NCI-H748 treated with DMSO at 0.1 percent for 48 hours (cell line): ENCODE measurements around the gene C5orf52.
A peak's percentile ranks its signal among the peaks of the same experiment; 100 is the strongest.
"Not testable (repeated sequence)": the region's sequence is repeated elsewhere in the genome, so short reads cannot be mapped to it uniquely, and the experiment has no call there.

Source experiments
- DNase-seq: peaks from one replicate; lab custom pipeline; 2025; lab: John Stamatoyannopoulos, UW

C5orf52 gene

DNA sequence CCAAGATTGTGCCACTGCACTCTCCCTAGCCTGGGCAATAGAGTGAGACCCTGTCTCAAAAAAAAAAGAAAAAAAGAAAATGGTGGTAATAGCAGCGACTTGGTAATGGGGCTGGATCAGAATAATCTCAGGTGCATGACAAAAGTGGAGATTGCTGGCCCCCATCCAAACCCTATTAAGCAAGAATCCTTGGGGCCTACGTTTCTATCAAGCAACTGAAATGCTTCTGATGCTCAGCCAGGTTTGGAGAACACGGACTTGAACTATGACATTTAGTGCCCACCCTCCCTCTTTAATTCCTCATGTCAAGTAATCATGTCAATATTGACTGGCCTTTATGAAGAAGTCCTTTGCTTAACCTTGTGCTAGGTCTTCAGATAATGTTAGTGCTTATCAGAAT lies 6.6 kb downstream of the C5orf52 start:
- no peak for DNase-seq

DNA sequence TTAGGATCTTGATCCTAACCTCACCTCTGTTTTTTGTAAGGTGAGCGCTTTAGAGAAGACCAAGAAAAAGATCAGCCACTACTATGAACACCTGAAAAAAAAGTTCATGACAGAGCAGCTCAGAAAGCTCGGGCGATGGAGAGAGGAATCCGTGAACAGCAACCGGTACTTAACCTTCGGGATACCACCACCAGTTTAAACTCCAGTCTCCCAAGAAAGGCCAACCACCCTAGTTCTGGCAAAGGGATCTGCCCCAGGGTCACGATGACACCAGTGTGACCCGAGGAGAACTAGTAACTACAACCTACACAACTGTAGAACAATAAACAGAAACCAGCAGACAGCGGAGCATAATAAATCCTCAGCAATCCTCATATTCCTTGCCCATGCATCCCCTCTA lies 8.5 kb downstream of the C5orf52 start:
- no peak for DNase-seq

DNA sequence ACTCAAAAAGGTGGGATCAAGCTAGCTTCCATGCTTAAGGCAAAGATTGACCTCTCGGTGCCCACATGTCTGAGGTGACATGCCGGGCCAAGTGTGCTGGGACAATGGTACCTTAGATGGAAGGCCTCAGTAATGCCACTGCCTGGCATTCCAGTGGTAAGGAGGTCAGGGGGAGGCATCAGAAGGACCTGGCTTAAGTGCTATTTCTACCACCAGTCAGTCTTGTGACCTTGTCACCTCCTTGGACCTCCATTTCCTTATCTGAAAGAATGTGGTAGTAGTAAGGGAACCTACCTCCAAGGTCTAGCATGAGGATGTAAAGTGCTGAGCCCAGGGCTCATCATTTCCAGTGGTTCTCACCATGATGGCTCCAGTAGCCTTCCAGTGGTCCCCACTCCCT lies 8.9 kb downstream of the C5orf52 start:
- no peak for DNase-seq

DNA sequence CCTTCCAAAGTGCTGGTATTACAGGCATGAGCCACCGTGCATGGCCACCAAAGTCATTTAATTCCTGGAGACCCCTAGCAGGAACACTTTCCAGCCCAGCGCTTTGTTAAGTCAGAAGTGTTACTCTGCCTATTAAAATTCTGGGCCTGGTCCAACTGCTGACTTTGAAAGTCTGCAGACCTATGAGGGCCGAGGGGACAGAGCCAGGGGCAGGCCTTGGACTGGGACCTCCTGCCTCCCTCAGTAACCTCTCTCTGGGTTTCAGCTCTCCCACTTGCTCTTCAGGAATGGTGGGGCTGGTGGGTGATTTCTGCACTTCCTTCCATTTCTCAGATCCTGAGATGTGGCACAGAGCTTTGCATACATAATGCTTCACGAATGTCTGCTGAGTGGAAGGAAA lies 9.7 kb downstream of the C5orf52 start:
- DNase-seq: no peak

DNA sequence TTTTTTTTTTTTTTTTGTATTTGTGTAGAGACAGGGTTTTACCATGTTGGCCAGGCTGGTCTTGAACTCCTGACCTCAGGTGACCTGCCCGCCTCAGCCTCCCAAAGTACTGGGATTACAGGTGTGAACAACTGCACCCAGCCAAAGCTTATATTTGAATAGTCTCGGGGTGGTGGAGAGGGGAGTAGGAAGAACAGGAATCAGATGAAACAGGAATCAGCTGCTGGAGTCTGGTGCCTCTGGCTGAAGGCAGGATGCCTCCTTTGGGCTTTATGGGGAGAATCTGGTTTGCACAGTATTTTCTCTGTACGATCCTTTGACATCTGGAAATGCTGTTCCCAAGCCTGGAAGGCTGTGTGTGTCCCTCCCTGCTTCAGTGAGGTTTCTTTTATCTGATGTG lies 10.9 kb downstream of the C5orf52 start:
- DNase-seq: no peak

DNA sequence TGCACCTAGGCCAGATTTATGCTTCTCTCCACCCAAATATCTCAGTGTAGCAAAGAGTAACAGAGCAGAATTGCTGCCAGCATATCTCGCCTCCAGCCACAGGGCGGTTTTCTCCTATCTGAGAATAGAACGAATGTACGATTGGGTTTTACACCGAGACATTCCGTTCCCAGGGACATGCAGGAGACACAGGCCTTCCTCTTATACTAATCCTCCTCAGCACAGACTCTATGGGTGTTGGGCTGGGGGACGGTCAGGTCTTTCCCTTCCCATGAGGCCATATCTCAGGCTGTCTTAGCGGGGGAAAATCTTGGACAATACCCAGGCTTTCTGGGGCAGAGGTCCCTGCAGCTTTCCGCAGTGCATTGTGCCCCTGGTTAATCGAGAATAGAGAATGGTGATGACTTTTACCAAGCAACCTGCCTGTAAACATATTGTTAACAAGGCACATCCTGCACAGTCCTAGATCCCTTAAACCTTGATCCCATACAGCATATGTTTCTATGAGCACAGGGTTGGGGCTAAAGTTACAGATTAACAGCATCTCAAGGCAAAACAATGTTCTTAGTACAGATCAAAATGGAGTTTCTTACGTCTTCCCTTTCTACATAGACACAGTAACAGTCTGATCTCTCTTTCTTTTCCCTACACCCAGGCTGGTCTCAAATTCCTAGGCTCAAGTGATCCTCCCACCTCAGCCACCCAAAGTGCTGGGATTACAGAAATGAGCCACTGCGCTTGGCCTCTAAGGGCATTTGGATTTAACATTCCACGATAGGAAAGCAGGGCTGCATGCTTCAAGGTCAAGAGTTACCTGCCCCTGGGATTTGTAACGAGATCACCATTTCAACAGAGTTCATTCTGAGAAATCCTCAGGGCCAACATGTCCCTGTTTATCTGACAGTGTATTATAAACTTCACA lies 15.2 kb downstream of the C5orf52 start:
- DNase-seq: not testable (repeated sequence)

DNA sequence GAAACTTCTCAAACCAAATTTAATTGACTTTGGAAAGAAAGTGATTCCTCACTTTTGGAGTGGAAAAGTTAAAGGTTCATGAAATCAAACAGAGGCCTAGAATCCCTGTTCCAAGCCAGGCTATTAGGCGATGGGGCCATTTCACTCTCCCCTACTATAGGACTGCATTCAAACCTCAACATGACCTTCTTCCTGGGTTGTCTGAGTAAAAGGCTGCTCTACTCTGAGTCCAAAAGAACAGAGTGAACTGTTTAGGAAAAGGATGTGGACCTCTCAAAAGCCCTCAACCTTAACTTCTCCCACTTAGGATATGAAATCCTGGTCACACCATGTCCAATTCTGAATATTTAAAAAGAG lies 15.8 kb downstream of the C5orf52 start:
- DNase-seq: no peak

DNA sequence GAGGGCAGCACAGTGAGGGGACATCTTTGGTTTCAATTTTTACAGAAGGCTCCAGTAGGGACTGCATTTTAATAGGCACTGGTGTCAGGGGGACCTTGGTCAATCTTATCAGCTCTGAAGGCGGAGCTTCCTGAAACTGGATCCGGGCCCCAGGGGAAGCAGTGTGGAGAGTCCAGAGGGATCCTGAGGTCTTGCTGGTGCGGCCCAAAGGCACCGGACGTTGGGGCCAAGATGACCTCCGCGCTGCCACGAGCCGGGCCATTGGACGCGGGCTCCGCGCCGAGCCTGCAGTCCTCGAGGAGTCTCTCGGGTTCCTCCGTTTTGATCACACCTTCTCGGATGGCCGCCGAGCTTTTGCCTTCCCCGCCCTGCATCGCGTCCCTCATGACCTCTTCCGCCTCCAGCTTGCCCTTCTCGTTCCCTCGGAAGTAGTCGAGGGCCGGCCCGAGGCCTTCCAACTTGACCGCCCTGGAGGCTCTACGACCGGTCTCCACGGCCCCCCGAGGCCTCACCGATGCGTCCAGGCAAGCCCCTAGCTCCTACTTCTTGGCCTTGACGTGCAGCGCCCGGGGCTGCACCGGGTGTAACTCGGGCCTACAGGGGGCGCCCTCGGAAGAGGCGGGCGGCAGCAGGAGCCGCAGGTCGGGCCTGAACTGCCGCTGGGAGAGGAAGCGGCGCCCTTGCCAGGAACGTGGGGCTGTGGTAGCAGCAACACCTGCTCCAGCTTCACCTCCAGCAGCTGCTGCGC lies 18.8 kb downstream of the C5orf52 start:
- no peak for DNase-seq

DNA sequence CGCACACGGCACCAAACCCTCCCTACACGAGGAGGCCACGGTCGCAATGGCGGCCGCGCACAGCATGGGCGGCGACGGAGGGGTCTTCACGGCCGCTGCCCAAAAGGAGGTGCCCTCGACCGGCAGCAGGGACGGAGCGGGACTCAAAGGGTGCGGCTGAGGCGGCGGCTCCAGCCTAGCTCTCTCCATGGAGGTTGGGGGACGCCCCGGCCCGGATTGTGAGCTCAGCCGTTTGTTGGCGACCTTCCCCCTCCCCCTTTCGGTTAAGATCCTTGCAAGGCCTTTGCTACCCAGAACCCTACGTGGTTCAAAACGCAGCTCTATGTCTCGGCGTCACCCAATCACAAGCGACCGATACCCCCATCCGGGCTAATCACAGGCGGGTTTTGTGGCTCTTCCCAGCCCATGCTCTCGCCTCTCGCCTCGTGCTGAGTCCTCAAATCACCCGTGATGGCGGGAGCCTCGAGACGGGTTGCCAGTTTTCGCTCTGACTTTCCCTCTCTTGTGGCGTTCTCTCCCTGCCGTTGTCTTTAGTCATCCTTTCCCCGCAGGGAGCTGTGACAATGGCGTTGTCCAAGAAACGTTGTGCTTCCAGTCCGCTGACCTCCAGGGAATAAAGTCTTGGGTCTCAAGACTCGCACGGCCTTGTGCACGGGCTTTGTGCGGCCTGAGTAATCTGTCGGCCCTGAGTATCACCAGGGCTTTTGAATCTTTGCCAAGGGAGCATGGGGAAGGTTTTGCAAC lies 19.5 kb downstream of the C5orf52 start:
- no peak for DNase-seq

DNA sequence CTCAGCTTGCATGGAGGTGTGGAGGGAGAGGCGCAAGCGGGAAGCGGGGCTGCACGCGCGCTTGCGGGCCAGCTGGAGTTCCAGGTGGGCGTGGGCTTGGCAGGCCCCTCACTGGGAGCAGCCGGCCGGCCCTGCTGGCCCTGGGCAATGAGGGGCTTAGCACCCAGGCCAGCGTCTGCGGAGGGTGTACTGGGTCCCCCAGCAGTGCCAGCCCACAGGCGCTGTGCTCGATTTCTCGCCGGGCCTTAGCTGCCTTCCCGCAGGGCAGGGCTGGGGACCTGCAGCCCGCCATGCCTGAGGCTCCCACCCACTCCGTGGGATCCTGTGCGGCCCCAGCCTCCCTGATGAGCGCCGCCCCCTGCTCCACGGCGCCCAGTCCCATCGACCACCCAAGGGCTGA lies 22.5 kb downstream of the C5orf52 start:
- not testable (repeated sequence) for DNase-seq

DNA sequence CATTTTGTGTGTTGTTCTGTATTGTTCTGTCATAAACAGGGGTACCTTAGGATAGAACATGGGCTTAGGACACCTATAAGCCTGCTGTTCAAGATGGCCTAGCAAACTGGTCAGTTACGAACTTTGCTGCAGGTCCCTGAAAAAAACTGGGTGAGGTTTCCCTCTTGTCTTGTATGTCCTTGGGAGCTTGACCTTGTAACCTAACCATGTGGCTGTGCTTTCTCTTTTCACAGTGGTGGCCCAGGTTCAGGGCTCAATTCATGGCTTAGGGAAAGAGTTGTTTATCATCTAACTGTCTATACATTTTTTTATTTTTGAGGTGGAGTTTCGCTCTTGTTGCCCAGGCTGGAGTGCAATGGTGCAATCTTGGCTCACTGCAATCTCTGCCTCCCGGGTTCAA lies 24.8 kb downstream of the C5orf52 start:
- not testable (repeated sequence) for DNase-seq

DNA sequence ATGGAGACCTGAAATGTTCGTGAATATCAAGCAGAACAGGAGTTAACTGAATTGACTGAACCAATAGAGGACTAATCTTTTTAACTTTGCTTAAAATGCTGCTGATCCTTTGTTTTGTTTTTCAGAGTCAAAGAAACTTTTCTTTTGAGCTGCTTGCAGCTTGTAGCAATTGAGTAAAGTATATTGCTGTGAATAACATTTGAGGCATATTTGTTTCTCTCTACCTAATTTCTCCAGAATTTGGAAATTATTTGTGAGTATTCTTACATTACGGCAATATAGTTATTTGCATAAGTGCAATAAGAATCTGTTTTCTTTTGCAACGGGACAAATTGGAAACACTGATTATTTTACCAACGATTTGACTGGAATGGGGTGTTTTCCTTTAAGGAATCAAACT lies 27.3 kb downstream of the C5orf52 start:
- DNase-seq: not testable (repeated sequence)

DNA sequence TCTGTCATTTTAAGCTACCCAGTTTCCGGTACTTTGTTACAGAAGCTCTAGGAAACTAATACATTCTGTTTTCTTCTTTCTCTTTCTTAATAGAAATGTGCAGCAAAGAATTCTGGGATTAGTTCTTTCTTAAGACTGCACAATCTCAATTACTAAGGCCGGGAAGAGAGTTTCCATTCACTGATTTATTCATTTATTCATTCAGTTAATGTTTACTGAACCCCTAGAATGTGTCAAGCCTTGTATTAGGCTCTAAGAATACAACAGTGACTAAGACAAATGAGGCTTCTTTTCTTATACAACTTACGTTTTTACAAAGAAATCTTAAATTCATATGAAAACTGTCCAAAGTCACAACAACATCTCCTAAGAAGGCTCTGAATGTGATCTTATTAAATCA lies 32.4 kb downstream of the C5orf52 start:
- DNase-seq: no peak

DNA sequence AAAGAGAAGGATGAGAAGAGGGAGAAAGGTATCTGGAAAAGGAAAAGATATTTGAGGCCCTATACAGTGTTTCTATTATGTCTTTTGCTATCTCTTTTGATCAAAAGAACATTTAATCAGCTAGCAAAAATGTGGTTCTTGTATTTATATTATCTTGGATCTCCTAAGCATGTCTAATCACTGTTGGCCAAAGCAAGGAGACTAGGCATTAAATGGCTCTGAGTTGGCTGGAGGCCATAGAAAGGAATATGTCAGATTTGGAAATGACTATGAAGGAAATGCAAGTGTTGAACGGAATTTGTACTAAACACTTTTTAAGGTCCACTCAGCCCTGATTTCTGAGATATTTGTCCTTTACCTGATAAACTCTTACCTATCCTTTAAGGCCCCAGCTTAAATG lies 37.5 kb downstream of the C5orf52 start:
- DNase-seq: no peak

DNA sequence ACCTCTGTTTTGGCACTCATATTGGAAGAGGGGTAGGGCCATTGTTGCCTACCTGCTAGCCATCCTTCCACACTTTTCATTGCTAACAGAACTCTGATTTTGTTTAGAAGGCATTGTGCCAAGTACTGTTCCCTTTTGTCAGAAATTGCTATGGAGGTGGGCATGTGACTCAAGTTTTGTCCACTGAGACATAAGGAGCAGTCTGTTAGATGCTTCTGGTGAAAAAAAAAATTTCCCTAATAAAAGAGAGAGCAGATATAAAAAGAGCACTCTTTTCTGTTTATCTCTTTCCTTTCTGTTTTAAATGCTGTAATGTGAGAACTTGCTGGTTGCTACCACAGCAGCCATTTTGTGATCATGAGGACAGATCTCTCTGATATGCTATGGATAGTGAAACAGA lies 38.0 kb downstream of the C5orf52 start:
- no peak for DNase-seq

DNA sequence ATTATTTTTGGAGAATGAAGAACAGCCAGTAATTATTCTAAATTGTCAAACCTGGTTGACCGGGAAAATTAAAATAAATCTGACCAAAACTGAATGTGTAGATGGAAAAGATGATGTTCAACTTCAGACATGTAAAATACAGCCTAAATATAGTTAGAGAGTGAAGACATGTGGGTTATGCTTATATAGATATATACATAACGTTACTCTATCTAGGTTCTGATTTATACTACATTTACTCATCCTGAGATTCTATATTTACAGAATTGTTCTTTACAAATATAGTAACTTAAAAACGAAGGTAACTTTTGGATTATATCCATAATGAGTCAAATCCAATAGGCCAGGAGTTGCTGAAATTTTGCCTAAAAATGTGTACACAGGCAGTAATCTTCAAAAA lies 39.1 kb downstream of the C5orf52 start:
- DNase-seq: no peak

DNA sequence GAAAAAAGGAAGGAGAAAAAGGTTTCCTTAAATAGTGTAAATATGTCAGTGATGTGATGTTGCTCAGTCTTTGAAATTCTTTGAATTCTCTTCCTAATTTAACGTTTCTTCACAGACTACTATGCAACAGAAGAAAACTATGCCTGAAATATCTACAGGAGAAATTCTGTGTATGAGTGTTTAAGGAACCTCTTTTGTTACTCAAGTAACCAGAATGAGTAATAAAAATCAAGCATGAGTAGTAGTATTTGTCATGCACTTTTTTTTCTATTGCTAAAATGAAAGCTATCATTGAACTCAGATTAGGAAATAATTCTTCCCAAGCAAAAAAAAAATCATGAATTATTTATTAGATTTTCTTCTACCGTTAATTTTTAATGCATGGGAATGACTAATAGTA lies 39.5 kb downstream of the C5orf52 start:
- DNase-seq: no peak

DNA sequence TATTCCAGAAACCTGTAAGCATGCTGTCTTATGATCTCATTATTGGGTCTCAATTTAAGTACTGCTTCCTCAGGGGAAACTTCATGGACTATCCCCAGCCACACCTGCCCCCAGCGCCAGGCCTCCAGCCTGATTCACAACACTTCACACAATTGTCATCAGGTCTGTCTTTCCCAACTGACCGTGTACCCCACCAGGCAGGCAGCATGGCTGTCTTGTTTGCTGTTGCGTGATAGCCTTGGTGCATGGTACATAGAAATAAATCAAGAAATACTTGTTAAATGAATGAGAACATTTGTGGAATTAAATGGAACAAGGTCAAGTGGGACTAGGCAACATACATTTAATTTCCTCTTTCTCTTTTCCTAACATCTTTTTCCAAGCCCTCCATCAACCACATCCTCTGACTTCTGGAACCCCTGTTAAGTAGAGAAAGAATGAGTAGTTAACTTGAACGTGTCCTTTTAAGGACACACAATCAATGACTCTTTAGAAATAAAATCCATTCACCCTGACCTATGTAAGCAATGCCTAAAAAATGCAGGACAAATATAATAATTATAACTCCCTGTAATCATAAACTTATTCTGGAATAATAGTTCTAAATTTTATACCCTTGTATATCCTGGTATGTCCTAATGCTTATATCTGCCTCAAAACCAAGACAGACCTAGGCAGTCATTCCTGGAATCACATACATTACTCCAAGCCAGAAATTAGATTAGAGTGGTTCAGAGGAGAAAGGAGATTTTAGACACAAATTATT lies 42.7 kb downstream of the C5orf52 start:
- no peak for DNase-seq

DNA sequence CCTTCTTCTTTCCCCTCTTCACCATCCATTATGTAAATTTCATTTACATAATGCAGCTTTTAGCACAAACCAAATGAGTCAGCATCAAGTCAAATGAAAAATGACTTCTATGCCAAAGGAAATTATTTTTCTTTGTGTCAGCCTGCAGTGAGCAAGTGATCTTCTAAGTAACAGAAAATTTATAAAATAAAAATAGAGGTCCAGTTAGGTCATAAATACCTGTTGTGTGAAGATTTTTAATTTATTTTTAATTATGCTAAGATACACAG lies 43.2 kb downstream of the C5orf52 start:
- DNase-seq: no peak

DNA sequence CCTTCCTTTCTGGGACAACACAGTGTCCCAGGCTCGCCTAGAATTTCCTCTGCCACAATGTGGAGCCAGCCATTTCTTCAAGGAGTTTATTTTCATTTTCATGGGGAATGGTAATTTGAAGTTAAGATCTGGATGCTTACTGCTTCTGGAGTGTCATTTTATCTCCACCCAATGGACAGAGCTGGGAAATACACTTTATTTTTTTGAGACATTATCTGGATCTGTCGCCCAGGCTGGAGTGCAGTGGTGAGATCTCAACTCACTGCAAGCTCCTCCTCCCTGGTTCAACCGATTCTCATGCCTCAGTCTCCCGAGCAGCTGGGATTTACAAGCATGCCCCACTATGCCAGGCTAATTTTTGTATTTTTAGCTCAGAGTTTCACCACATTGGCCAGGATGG lies 47.2 kb downstream of the C5orf52 start:
- DNase-seq: peak; percentile 44

DNA sequence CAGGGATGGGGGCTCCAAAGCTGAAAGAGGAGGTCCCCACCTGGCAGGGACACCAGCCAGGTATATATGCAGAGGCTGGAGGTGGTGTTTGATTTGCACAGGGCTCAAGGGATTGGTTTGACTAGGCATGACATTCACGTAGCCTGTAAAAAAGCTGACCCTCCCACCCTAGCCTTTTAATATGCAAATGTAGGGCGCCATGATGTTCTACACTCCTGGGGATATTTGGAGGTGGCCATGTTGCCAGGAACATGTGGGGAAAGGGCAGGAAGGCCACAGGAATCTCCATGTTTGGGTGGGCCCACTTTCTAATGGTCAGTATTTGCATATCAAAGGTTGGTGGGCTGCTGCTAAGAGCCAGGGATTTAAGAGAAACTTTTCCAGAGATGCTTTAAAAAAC lies 47.9 kb downstream of the C5orf52 start:
- no peak for DNase-seq

DNA sequence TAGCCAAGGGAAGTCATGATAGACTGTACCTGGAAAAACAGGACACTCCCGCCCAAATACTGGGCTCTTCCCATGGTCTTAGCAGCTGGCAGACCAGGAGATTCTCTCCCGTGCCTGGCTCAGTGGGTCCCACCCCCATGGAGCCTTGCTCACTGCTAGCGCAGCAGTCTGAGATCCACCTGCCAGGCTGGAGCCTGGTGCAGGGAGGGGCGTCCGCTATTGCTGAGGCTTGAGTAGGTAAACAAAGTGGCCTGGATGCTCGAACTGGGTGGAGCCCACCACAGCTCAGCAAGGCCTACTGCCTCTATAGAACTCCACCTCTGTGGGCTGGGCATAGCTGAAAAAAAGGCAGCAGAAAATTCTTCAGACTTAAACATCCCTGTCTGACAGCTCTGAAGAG lies 49.8 kb downstream of the C5orf52 start:
- DNase-seq: no peak
